Measurements from ENCODE around the gene PHAF1. TPM values are rescaled to one million over a fixed set of nuclear protein-coding genes. Genes with fewer than 3 reads are reported as not detected.

PHAF1 gene
- total RNA-seq, 1 experiment from 2014 or later, result 15.7 TPM

DNA sequence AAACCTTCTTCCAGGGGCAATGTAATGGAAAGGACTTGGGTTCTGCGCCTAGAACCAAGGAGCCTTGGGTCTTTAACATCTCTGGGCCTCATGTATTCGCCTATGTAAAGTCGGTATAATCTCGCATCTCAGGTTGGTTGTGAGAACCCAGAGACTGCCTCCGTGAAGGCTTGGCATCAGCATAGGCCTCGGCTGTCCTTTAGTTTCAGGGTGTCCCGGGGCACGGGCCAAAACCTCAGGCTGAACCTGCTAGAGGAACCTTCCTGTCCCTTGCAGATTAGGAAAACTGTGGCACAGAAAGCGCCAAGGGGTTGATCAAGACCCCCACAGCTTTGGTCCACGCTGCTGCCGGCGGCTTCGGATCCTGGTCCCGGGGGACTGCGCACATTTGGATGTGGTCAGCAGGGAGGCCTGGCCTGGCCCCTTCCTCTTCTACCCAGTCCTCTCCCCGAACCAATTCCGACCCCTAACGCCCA lies 772 bp upstream of the PHAF1 start:
- BruUV-seq (replicated peaks), result no TSS peak
- CTCF ChIA-PET, result no interaction called here
- H3K4me1 ChIP-seq (ENCODE audit: control insufficient read depth, insufficient read depth, low read length), result peaks cover 9% of the 10 kb centered on the region

GRCh38 chr16:67111951-67112444 lies 2.3 kb downstream of the PHAF1 start:
- no peak for ATAC-seq
- no peak for TF ChIP-seq REST (IDR thresholded peaks at IDR 0.05; ENCODE audit: insufficient read depth in 1 of 2, low read depth in 2 of 2, low read length in 1 of 2)
- no peak for TF ChIP-seq SIN3A (IDR thresholded peaks at IDR 0.05; ENCODE audit: borderline replicate concordance, insufficient read depth, low read depth, low read length)
- no peak for TF ChIP-seq TCF7L2 (IDR thresholded peaks at IDR 0.05; ENCODE audit: low read depth, low read length)
- no peak for TF ChIP-seq CTCF (IDR thresholded peaks at IDR 0.05)
- no peak for TF ChIP-seq POLR2AphosphoS5 (IDR thresholded peaks at IDR 0.05; ENCODE audit: low read depth, low read length)
- H3K4me3 ChIP-seq (ENCODE audit: low read depth in 2 of 2, low read length in 2 of 2), result no peak overlapping the region; a peak in 1 of 4 replicates
- no peaks in the 10 kb centered on the region for H3K9me3 ChIP-seq (ENCODE audit: control insufficient read depth, insufficient read depth, low read depth, low read length)
- ChIA-PET POLR2A (interaction anchor here (0.6 kb wide), 1 partner anchor 9 kb away, joined by 6 read pairs; no protein-coding TSS in a partner anchor), CTCF (no interaction called here)
- H3K27me3 ChIP-seq (ENCODE audit: control insufficient read depth, insufficient read depth, low read length), result no peaks in the 10 kb centered on the region
- no peak overlapping the region for H3K27ac ChIP-seq (ENCODE audit: low read length)
- no peak for DNase-seq (ENCODE audit: low read depth, low spot score)
- peaks cover 9% of the 10 kb centered on the region for H3K4me1 ChIP-seq (ENCODE audit: control insufficient read depth, insufficient read depth, low read length)
- intact Hi-C loops (cut with micrococcal nuclease; ENCODE audit: unreplicated experiment) (no loop called here), in situ Hi-C loops (cut with HindIII; ENCODE audit: low pct_unique_long_range_greater_than_20kb, low sequenced_read_pairs) (no loop called here)
- no TSS peak for BruUV-seq (replicated peaks)
- H3K36me3 ChIP-seq (ENCODE audit: control insufficient read depth, insufficient read depth, low read length), result no peaks in the 10 kb centered on the region; the same call in 1 of the 2 replicates

More for the DNA sequence above, 772 bp upstream of the PHAF1 start:
- Histone ChIP-seq H3K27me3 (ENCODE audit: control insufficient read depth, insufficient read depth, low read length) (no peaks in the 10 kb centered on the region), H3K27ac (ENCODE audit: low read length) (peak overlapping the region; percentile 90), H3K36me3 (ENCODE audit: control insufficient read depth, insufficient read depth, low read length) (no peaks in the 10 kb centered on the region; the same call in 1 of the 2 replicates), H3K9me3 (ENCODE audit: control insufficient read depth, insufficient read depth, low read depth, low read length) (no peaks in the 10 kb centered on the region), H3K4me3 (ENCODE audit: low read depth in 2 of 2, low read length in 2 of 2) (peak overlapping the region; percentile 82 to 91)
- no peak for TF ChIP-seq CTCF (IDR thresholded peaks at IDR 0.05)
- TF ChIP-seq REST (IDR thresholded peaks at IDR 0.05; ENCODE audit: insufficient read depth in 1 of 2, low read depth in 2 of 2, low read length in 1 of 2), result no peak
- no peak for TF ChIP-seq SIN3A (IDR thresholded peaks at IDR 0.05; ENCODE audit: borderline replicate concordance, insufficient read depth, low read depth, low read length)
- TF ChIP-seq TCF7L2 (IDR thresholded peaks at IDR 0.05; ENCODE audit: low read depth, low read length), result no peak
- no peak for TF ChIP-seq POLR2AphosphoS5 (IDR thresholded peaks at IDR 0.05; ENCODE audit: low read depth, low read length)
- intact Hi-C loops (cut with micrococcal nuclease; ENCODE audit: unreplicated experiment), result loop anchor here (5.0 to 10.0 kb wide), 2 partner anchors 92 to 134 kb away; no protein-coding TSS in a partner anchor
- in situ Hi-C loops (cut with HindIII; ENCODE audit: low pct_unique_long_range_greater_than_20kb, low sequenced_read_pairs), result no loop called here
- POLR2A ChIA-PET, result no interaction called here
- no peak for ATAC-seq
- no peak for DNase-seq (ENCODE audit: low read depth, low spot score)

Data from Panc1 (cell line).